Measurements from ENCODE around the gene EBF4.
"Not testable (repeated sequence)": the region's sequence is repeated elsewhere in the genome, so short reads cannot be mapped to it uniquely, and the experiment has no call there.

Gene EBF4

GRCh38 chr20:2672446-2672845 is 20.1 kb upstream of the EBF4 start:
- no peak for DNase-seq (ENCODE audit: low read depth in 3 of 3, low spot score in 1 of 3)

DNA sequence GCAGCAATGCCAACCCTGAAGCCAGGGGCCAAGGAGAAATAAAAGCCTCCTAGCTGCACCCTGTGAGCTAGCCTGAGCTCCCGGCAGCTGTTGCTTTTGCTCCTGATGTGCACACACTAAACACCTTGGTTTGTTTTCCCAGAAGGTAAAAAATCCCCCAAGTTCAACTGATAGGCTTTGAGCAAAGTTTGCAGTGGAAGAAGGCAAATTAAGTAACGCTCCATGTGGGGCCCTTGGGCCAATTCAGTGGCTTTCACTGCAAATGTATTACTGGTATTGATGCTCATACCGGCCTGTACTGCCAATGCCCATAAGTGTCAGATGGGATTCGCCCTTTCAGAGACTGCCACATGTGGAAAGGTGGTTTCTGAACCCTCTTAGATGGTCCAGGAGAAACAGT is 19.1 kb upstream of the EBF4 start:
- DNase-seq (ENCODE audit: low read depth in 3 of 3, low spot score in 1 of 3) = no peak

DNA sequence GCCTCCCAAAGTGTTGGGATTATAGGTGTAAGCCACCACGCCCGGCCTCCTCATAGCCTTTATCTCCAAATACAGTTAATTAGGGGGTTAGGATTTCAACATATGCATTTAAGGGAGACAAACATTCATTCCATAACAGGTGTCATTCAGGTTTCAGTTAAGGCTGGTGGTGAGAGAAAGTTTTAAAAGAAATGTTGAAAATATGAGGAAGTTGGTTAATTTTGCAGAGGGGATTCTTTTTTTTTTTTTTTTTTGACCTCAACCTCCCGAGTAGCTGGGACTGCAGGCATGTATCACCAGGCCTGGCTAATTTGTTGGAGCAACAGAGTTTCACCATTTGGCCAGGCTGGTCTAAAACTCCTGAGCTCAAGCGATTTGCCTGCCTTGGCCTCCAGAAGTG is 12.5 kb upstream of the EBF4 start:
- DNase-seq (ENCODE audit: low read depth in 3 of 3, low spot score in 1 of 3) = no peak

DNA sequence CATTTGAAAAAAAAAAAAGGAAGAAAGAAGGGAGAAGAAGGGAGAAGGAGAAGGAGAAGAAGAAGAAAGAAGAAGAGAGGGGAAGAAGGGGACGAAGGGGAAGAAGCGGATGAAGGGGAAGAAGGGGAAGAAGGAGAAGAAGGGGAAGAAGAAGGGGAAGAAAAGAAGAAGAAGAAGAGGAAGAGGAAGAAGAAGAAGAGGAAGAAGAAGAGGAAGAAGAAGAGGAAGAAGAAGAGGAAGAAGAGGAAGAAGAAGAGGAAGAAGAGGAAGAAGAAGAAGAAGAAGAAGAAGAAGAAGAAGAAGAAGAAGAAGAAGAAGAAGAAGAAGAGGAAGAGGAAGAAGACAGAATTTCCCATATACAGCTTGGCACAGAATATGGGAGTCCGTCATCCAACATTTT is 10.5 kb upstream of the EBF4 start:
- not testable (repeated sequence) for DNase-seq (ENCODE audit: low read depth in 3 of 3, low spot score in 1 of 3)

DNA sequence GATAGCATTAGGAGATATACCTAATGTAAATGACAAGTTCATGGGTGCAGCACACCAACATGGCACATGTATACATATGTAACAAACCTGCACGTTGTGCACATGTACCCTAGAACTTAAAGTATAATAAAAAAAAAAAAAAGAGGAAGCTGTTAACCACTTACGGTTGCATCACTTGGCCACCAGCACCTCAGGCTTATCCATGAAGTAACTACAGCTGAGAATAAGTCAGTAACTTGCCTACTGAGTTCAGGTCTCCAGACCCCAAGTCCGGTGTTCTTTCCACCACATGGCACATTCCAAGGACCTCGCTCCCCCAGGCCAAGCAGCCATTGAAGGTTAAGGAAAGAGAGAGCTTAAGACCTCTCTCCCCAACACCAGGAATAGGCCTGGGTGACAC is 7.8 kb upstream of the EBF4 start:
- DNase-seq (ENCODE audit: low read depth in 3 of 3, low spot score in 1 of 3) = not testable (repeated sequence)

DNA sequence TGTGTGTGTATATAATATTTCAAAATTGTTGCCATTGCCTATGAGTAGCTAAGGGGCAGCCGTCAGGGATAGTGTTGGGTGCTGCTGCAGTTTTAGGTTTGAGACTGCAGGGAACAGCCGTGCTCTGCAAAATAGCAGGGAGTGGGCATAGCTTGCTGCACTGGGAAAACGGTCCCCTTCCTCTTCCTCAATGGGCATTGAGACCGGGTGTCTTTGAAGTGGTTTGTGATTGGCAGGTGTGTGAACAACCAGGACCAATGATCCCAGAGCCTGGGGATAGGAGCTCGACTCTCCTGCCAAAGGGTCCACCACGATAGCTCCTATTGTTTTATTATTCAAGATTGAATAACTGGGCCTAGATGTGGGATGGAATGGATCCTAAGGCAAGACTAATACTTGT is 5.1 kb upstream of the EBF4 start:
- no peak for DNase-seq (ENCODE audit: low read depth in 3 of 3, low spot score in 1 of 3)

DNA sequence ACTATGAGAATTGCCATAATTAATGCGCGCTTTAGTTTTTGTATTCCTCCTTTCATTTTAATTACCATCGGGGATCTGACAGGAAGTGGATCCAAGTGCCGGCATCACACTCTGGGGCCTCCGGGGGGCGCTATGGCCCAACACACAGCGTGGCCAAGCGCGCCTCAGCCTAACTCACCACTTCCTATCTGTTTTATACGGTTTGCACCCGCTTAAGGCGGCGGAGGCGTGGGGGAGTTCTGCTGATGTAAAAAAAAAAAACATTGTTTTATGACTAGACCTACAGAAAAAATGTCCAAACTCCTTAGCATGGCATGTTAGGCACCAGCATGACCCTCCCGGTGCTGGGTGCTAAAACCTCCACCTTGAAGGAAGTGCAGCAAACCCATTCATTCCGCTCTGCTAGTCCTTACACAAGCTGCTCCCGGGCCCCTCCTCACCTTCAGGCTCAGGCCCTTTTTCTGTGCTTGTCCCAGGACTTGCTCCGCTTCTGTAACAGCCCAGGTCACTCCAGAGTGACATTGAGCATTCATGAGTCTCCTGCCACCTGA is 4.5 kb upstream of the EBF4 start:
- DNase-seq (ENCODE audit: low read depth in 3 of 3, low spot score in 1 of 3) = peak; percentile 50 to 59 (median 51)

GRCh38 chr20:2690213-2690612 is 2.4 kb upstream of the EBF4 start:
- DNase-seq (ENCODE audit: low read depth in 3 of 3, low spot score in 1 of 3) = no peak

GRCh38 chr20:2690718-2691117 is 1.9 kb upstream of the EBF4 start:
- DNase-seq (ENCODE audit: low read depth in 3 of 3, low spot score in 1 of 3) = no peak

DNA sequence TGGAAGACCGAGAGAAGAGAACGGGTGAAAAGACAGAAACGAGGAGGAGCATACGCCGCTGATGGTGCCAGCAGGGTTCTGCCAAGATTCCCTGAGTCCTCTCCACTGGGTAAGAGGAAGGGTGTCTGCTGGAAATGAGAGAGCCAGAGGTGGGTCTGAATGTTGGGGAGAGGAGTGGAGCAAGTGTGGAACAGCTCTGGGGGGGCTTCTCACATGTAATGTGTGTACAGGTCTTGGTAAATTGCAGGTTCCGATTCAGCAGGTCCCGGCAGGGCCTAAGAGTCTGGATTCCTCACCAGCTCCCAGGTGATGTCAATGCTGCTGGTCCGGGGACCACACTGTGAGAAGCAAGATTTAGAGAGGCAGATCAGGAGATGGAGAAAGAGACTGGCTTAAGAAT is 1.5 kb upstream of the EBF4 start:
- no peak for DNase-seq (ENCODE audit: low read depth in 3 of 3, low spot score in 1 of 3)

DNA sequence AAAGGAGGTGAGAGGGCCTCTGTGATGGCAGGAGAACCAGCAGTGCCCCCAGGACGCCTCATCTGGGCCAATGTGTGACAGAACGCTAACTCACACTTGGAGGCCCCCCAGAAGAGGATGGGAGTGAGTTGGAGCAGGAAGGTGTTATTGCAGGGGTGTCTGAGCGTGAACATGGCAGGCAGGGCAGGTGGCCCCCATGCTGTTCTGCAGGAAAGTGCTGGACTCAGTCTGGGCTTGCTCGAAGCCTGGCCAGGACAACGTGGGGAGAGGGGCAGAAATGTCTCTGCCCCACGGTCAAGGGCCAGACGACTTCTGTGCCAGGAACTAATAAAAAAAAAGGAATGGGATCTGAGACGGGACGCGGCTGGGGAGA is 931 bp upstream of the EBF4 start:
- no peak for DNase-seq (ENCODE audit: low read depth in 3 of 3, low spot score in 1 of 3)

- DNase-seq (ENCODE audit: low read depth in 3 of 3, low spot score in 1 of 3) = no peak
These were observed 306 bp downstream of the EBF4 start for GRCh38 chr20:2692886-2693285.

DNA sequence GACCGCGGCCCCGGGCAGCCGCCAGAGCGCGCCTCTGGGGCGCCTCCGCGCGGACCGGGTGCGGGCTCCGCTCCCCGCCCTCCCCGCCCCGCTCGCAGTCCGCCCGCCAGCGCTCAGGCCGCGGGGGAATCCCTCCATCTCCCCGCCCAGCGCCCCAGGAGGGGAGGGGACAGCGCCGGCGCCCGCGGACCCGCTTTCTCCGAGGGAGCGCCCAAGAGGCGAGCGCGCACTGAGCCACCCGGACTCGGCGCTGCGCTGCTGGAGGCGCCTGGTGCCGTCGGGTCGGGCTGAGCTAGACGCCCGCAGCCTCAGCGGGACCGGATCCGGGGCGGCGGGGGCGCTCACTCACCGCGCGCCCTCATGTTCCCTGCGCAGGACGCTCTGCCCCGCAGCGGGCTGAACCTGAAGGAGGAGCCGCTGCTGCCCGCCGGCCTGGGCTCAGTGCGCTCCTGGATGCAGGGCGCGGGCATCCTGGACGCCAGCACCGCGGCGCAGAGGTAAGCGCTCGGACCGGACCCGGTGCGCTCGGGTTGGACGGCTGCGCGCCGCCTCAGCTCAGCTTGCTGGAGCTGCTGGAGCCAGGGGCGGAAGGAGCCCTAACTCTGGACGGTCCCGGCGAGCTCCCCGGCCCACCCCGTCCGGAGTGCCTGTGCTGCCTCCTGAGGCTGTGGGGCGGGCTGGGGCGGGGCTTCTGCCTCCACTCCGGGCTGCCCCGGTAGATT is 867 bp downstream of the EBF4 start:
- peak in 2 of 3 donors; percentile 7 to 25 for DNase-seq (ENCODE audit: low read depth in 3 of 3, low spot score in 1 of 3)

GRCh38 chr20:2694008-2694471 is 1.5 kb downstream of the EBF4 start:
- DNase-seq (ENCODE audit: low read depth in 3 of 3, low spot score in 1 of 3) = no peak

DNA sequence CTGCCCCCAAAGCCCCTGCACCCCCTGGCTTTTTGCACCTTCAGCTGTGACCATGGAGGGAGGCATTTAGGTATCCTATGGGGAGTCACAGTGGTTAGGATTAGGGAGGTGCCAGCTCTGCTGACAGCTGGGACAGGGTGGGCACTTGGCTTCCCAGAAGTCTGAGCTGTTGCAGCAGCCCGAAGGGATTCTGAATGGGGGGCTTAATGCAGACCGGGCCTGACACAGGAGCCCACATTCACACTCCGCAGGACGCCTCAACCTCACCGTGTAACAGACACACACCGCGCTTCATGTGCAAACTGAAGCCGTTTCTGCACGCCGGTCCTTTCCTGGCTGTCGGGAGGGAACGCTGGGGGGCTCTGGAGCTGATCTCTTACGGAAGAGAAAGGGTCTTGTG is 1.9 kb downstream of the EBF4 start:
- no peak for DNase-seq (ENCODE audit: low read depth in 3 of 3, low spot score in 1 of 3)

- no peak for DNase-seq (ENCODE audit: low read depth in 3 of 3, low spot score in 1 of 3)
These were observed 2.8 kb downstream of the EBF4 start for GRCh38 chr20:2695206-2695983.

GRCh38 chr20:2695984-2696525 is 3.5 kb downstream of the EBF4 start:
- DNase-seq (ENCODE audit: low read depth in 3 of 3, low spot score in 1 of 3) = not testable (repeated sequence)

DNA sequence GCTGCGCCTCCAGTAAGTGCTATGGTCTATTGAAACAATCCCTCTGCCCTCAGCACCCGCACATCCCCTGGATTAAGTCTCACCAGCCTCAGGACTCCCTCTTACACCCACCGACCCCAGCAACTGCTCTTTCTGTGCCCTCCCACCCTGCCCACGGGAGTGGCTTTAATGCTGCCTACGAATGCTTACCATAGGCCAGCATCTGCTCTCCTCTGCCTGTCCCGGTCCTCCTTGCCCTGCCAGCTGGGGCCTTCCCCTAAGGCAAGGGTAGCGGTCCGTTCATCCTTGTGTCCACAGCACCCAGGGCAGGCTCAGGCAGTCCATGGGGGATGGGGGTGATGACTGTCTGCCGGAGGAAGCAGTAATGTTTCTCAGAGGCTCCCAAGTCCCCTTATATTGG is 4.1 kb downstream of the EBF4 start:
- DNase-seq (ENCODE audit: low read depth in 3 of 3, low spot score in 1 of 3) = no peak

GRCh38 chr20:2697768-2698167 is 5.2 kb downstream of the EBF4 start:
- DNase-seq (ENCODE audit: low read depth in 3 of 3, low spot score in 1 of 3) = no peak

DNA sequence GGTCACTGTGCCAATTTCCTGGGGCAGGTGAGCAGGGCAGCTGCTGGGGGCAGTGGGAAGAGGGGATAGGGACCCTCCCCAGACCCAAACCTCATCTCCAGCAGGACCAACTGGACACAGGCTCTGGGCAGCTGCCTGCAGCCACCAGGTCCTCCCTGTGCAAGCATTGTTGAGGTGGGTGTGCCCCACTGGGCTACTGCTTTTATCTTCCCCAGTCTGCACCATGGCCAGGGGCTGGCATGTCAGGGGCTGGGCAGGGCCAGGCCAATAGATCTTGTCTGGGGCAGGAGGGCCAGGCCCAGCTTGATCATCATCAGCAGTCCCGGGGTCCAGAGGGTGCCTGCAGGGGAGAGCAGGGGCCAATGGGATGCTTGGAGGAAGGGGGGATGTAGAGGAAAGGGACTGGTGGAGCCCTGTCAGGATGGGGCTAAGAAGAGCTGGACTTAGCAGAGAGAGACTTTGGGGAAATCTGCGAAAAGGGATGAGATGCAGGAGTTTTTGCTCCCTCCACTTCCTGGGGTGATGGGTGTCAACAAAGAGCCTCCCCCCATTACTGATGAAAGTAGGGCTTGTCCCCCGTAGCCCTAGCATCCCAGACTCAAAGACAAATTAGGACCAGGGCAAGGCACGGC is 5.7 kb downstream of the EBF4 start:
- DNase-seq (ENCODE audit: low read depth in 3 of 3, low spot score in 1 of 3) = no peak

DNA sequence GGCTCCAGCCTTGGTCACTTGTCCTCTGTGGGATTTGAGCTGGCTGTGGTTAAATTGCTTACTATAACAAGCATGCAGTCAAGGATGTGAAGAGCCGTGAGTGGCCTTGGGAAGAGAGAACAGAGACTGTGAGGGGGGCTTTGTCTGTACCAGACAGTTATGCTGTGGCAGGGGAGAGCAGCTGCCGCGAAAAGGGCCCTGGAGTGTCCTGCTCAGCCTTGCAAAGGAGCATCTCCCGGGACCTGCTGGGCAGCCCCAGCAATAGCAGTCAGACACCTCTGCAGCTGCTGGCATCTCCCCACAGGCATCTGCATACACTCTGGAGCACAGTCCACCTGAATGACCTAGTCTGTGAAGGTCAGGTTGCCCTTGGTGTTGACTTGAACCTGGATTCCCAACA is 6.3 kb downstream of the EBF4 start:
- DNase-seq (ENCODE audit: low read depth in 3 of 3, low spot score in 1 of 3) = no peak
